ENCODE data around the gene NKG7.

NKG7 gene

DNA sequence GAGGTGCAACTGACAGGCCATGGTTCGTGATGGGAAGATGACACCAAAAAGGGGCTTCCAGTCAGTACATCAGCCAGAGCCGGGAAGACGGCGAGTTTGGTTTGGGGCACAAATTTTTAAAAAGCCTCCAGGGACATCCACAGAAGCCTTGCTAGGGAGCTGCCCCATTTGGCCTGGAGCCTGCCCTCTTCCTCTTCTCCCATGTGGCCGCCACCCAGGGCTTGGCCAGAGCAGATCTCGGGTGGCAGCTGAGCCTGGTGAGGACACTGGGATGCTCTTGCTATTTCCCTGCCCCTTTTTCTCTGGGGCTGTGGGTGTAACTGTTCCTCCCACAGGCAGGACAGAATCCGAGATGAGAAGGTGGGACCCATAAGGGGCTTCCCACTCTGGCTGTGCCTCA is 14.5 kb downstream of the NKG7 start:
- DNase-seq = no peak

DNA sequence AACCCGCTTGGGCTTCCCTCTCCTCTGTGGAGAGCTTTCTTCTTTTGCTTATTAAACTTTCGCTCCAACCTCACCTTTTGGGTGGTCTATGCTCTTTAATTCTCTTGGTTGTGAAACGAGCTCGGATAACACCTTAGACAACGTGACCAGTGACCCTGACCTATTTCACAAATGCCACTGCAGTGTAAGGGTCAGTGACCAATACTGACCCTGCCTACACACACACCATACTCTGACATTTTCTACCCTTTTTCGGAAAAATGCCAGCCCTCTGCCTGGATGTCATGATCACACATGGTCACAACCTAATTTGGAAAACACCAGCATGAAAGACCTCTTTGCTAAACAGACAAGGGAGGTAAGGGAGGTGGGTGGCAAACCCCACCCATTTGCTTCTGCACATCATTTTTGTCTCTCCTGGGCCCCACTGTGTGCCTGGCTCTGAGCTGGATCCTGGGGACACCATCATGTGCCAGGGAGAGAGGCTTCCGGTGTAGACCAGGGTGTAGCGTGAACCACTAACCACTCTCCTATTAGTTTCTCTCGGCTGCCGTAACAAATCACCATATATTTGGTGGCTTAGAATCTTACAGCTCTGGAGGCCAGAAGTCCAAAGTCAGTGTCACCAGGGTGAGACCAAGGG is 16.2 kb downstream of the NKG7 start:
- no peak for DNase-seq

DNA sequence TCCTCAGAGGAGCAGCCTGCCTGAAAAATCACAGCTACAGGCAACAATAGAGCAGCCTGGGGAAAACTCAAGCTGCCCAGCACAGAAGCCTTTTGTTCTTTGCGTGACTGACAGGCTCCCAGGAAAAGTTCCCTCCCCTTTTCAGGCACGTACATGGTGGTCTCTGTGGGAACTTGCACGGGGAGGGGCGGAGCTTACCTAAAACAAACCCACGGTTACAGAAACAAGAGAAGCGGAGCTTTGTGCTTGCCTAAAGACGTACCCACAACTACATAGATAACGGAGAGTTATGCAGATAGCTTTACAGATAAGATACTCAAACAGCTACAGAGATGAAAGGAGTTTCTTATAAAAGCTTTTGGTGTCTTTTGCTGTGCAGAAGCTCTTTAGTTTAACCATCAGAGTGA is 17.7 kb downstream of the NKG7 start:
- DNase-seq = no peak

DNA sequence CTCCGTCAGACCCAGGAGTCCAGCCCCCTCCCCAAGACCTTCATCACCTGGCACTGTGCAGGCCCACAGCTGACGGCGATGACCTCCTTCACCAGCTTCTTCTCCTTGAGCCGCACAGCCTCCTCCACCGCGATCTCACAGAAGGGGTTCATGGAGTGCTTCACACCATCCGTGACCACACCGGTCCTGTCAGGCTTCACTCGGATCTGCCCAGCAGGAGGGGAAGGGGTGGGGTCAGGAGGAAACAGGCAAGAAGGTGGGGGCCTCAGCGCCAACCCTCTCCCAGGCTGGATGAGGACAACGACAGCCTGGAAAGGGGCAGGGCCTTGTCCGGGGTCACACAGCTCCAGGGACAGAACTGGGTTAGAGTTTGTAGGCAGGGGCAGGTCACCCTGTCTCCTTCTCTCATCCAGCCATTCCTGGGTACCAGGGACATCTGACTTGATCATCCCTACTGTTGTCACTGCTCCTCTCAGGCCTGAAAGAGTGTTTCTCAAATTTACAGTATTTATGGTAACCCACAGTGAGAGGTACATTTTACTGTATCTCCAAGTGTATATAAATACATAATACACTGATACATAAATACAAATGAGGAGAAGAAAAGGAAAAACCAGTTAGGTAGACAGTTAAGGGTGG is 18.2 kb downstream of the NKG7 start:
- no peak for DNase-seq

DNA sequence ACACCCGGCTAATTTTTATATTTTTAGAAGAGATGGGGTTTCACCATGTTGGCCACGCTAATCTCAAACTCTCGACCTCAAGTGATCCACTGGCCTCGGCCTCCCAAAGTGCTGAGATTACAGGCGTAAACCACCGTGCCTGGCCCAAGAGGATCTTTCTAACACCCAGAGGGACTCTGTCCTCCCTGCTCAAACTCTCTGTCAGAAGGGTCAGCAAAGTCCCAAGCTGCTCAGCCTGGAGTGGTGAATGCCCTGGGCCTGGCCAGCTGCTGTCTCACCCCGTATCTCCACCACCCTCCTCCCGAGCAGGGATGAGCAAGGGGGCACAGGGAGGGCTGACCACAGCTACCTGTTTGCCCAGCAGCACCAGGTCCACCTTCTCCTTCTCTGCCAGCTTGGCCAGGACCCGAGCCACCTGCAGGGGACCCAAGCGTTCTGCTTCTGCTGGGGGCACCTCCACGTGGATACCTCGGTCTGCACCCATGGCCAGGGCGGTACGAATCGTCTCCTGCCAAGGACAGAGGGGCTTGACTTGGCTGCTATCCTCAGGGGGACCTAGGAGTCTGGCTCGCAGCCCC is 19.6 kb downstream of the NKG7 start:
- DNase-seq = no peak

DNA sequence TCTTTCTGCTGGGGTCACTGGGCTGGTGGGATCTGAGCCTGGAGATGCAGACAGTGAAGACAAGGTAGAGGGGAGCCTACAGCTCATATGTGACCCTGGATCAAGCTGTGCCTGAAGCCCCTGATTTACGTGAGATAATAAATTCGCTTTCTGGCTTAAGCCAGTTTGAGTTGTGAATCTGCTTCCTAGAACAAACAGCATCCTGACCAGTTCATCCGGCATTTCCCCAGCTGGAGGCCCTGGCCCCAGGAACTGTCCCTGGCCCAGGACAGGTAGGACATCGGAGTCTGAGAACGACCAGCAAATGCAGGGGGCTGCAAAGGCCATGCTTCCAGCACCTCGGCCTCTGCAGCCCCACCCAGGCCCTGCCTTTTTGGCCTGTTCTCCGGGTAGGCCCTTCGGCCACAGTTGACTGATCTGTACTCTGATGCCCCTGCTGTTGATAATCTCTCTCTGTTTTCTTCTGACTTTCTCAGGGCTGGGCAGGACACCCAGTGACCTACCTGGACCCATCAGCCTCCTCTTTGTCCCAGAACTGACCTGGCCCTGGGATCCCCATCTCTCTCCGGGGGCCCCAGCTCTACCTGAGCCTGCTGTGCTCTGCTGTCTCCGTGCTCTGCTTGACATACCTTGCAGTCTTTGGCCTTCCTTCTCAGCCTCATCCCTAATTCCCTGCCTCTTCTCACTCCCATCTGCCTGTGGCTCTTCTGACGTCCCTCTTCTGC is 21.0 kb downstream of the NKG7 start:
- no peak for DNase-seq

DNA sequence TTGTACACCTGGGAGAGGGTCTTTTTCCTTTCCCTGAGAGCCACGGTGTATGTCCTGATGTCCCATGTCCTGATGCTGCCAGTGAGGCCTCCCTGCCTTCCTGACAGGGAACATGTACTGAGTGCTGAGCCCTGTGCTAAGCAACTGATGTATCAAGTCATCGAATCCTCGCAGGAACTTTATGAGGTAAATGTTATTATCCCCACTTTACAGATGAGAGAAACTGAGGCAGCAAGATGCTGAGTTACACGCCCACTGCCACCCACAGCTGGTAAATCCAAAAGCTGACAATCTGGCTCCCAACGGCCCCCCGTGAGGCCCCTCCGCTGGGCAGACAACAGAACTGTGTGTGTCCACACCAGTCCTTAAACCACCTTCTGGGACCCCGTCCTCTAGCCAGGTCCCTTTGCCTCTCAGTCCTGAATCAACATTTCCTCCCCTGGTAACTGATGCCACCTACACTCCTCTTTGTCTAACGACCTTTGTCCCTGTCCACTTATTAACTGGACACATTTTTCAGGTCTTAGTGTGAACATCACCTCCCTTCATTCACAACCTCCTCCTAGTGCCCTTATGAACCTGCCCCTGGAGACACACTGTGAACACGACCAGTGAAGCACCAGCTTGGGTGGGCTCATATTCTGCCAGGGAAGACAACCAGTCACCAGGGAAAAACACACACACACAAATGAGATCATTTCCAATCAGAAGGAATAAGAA is 25.1 kb downstream of the NKG7 start:
- no peak for DNase-seq

DNA sequence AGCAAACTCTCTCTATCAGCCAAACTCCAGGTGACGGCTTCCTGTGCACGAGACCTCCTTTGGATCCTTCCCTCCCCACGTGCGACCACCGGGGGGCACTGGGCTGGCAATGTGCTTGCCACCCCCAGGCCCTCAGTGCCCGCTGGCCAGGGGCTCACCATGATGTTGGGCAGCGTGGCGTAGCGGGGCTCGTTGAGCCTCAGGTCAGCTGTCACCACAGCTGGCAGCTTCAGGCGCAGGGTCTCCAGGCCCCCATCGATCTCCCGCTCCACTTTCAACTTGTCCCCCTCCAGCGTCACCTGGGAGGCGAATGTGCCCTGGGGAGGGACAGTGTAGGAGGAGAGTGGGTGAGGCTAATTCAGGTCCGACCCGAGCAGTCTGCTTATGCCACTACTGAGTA is 25.7 kb downstream of the NKG7 start:
- DNase-seq = no peak

DNA sequence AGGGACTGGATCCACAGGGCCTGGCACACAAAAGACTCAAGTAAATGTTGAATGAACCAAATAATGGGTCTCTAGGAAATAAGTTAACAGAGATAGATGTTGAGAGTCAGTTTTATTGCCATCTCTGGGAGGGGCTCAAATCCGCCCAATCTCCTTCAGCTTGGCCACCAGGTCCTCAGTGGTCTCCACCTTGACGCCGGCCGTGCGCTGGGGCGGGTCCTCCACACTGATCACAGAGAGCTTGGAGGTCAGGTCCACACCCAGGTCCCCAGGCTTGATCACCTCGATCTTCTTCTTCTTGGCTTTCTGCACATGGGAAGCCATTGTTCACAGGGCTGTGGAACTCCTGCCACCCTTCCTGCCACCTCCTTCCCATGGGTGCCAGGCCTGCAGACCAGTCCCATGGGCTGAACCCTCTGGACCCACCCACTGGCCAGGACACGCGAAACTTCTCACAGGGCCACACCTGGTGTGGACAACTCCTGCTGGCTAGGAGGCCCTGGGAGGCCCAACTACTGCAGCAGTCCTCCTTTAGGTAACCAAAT is 27.3 kb downstream of the NKG7 start:
- no peak for DNase-seq

DNA sequence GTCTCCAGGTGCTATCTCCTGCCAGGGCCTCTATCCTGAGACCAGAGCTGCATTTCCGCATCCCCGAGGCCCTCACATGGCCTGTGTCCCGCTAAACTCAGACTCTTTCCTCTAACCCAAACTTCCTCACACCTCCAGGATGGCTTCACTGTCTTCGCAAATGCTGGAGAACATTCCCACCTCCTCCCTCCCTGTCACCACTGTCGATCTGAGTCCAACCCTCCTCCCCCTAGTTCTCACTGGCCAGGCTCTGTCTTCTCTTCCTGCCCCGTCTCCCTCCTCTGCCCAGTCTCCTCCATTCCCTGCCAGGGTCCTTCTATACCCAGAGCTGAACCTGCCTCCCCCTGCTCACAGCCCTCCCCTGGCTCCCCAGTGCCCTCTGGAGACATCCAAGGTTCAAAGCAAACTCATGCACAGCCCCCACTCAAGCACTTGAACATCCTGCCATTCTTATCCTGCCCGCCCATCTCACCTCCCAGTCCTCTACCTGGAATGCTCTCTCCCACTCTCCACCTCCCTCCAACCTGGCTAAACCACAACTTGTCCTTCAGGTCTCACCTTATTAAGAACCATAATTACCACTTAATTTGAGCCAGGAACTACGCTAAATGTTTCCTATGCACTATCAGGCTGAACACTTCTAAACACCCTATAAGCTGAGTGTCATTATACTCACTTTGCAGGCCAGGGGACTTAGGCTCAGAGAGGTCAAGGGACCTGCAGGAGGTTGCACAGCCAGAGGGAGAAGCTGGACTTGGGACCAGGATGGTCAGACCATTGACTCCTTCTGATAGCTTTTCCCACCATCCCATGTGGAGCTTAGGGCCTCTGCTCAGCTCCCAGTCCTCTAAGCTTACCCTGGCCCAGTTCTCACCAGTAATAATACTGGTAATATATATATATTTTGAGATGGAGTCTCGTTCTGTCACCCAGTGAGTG is 29.6 kb downstream of the NKG7 start:
- DNase-seq = no peak

DNA sequence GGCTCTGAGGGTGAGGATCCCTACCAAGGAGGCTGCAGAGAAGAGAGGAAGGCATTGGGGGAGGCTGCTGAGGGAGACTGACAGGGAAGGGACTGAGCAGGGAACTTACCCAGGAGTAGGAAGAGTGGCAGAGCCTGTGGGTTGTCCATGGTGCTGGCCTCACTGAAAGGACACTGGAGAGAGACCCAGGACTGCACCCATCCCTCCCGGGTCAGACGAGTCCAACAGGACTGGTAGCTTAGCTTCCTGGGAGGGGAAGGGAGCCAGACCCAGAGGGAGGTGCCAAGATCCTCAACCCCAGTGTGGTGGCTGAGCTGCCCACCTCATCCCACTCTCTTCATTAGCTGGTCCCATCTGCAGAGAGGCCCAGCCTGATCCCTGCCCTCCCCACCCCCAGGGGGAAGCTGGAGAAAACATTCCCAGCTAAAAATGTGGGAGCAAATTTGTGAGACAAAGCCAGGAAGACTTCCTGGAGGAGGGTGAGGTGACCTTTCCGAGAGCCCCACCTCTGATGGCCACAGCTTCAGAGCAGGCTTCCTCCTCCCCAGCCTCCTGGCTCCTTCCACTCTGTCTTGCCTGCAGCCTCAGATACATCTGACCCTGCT is 30.4 kb downstream of the NKG7 start, which contains the start of gene VSIG10L:
Gene VSIG10L (minus strand): TSS at position 164 of the 605 bp plus-strand sequence. CDS start 15 bp downstream, at position 149.
- DNase-seq = no peak

DNA sequence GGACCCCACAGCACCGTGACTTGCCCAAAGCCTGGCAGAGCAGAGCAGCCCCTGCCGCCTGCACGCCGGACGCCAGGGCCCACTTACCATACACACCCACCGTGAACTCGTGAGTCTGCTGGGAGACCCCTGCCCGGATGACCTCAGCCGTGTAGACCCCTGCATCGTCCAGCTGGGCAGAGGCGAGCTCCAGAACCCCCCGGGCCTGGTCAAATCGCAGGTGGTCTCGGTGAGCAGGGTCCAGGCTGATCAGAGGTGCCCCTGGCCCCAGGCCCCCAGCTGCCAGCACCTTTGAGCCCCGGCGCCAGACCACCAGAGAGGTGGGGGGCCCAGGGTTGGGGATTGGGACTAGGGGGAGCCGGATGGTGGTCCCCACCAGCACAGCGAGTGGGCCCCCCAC is 31.4 kb downstream of the NKG7 start:
- no peak for DNase-seq

DNA sequence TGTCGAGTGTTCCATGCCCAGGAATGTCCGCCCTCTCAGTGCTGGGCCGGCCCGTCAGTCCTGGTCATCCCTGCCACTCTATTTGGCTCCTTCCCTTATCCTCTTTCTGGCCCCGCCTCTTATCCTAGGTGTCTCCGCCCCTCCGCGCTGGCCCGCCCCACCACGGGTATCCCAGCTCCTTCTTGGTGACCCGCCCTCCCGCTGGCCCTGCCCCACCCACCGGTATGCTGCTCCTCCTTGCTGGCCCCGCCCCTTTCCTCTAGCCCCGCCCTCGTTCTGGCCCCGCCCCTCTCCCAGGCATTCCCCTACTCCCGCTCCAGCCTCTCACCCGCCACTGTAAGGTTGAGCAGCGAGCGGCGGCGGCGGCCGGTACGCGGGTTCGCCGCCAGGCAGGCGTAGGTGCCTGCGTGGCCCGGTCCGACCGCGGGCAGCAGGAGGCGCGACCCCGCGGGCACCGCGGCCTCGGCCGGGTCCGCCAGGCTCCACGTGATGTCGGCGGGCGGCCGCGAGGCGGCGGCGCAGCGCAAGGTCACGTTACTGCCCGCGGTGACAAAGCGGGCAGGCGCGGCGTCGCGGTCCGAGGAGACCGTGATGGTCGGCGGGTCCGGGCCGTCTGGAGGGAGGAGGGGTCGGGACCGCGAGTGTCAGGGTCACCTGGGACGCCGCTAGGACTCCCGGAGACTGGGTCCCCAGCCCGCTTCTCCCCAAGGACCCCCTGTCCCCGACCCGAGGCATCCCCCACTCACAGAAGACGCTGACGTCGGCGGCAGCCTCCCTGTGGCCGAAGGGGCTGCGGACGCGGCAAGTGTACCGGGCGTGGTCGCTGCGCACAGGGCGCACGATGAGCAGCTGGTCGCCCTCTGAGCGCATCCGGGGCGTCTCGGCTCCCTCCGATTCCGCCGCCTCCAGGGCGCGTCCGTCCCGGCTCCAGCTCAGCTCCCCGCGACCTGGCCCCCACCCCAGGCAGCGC is 32.5 kb downstream of the NKG7 start:
- peak; percentile 78 to 86 for DNase-seq

DNA sequence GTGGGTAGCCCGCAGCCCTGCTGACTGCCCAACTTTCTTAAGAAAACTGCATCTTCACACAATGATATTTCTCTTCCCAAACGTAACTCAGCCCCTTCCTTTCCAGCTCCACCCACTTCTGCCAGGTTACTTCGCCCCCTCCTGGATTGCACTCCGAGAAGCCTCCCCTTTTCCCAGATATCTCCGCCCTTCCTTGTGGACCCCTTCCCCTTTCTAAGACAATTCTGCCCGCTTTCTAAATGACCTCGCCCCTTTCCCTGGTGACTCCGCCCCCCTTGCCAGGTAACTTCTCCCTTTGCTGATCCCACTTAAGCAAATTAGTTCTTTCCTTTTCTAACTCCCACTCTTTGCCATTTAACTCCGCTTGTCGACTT is 33.2 kb downstream of the NKG7 start:
- DNase-seq = no peak

DNA sequence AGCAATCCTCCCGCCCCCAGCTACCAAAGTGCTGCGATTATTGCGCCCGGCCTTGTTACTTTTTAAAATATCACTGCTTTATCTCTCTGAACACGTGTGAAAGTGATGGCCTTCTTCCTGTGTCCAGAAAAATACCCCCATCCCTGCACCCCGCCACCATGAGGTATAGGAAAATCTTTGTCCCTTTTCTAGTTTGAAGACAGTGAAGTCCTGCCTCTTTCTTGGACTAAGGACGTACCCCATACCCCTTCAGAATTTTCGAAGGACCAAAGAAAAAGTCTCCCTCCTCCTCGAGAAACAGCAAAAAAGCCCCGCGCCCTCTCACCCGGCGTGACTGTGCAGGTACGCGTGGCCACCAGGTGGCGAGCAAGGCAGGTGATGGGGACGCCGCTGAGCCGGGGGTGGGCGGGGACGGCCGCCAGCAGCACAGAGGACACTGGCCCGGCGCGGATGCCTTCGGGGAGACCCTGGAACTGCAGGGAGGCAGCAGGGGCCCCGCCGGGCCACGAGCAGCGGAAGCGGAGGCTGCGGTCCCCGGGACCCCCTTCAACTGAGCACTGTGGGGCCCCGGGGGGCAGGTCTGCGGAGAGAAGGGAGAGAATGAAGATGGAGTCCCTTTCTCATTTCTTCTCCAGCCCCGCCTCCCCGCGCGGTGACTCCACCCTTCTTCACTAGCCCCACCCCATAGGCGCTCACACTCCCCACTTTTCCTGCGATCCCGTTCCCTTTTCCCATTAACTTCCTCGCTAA is 33.7 kb downstream of the NKG7 start:
- peak in 1 of 2 experiments; percentile 66 for DNase-seq

DNA sequence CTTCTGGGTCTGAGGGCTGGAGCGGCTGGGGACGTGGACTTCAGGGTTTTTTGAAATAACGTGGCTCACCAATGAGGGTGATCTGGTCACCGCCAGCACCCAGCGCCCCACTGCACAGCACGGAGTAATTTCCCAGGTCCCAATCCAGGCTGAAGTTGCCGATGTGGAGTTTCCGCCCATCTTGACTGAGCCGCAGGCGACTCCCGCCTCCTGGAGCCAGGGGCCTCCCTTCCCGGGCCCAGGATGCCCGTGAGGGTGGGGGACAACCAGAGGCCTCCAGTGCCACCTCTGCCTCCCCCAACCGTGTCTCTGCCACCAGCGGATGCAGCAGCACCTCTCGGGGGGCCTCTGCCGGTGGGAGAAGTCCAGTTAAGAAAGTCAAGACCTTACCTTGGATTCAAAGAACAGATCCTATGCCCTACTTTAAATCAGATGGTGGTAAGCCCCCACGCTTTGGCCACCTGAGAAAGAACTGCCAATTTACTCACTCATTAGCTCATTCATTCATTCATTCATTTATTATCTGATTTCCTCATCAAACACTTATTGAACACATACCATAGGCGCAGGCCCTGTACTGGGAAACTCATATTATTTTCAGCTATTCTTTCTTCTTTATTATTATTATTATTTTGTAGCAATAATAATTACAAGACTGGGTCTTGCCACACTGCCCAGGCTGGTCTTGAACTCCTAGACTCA is 34.4 kb downstream of the NKG7 start:
- DNase-seq = no peak

DNA sequence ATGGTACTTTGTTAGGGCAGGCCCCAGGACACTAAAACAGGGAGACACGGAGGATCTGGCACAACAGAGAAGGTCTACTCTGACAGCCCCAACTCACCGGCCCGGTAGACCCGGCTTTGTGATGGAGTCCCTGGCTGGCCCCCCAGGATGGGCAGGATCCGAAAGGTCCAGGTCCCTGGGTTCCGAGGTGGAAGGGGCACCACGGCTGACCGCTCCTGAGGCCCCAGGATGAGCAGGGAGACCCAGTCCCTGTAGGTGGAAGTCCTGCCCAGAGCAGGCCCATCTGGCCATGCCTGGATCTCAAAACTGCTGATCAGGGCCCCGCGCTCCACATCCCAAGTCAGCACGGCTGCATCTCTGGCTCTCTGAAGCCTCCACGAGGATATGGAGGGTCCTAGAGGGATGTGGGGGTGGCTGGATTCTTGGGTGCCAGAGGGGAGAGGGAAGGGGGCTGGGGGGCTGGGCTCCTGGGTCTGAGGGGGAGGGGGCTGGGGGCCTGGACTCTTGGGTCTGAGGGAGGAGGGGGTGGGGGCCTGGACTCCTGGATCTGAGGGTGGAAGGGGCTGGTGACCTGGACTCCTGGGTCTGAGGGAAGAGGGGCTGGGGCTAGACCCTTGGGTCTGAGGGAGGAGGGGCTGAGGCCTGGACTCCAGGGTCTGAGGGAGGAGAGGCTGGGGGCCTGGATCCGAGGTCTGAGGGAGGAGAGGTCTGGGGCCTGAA is 35.2 kb downstream of the NKG7 start:
- no peak for DNase-seq
